ENCODE results near the gene MOK. TPM values are rescaled to one million over a fixed set of nuclear protein-coding genes. Genes with fewer than 3 reads are reported as not detected.

The MOK gene
- total RNA-seq, 2 experiments from 2014 or later = 2.3 to 2.5 TPM

DNA sequence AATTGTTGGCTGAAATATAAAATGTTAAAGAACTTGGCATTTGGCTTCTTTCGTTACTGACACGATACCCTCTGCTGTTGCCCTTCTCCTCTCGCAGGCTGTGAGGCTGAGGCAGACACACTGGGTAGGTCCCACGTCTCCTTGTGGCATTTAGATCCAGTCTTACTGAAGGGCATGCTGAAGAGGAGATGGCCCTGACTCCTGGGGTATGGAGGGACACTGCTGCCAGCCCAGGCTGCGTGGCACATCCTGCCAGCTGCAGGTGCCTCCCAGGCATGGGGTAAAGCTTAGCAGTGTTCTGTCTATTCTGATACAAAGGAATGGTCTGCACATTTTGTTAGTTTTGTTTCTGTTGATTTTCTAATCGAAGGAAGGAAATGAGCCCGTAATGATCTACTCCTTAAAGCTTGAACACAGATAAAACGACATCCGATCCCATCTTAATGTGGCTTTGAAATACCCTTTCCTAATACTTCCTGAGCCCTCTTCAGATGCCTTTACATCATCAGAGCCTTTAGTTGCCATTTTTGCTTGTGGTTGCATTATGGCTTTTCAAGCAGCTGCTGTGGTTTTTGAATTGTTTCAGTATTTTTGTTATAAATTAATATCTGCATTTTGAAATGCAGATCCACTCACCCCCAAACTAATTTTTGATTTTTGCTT lies 104.1 kb downstream of the MOK start:
- peak overlapping the region; percentile 5 for H3K4me3 Mint-ChIP-seq
- TF ChIP-seq, protein P1, sequence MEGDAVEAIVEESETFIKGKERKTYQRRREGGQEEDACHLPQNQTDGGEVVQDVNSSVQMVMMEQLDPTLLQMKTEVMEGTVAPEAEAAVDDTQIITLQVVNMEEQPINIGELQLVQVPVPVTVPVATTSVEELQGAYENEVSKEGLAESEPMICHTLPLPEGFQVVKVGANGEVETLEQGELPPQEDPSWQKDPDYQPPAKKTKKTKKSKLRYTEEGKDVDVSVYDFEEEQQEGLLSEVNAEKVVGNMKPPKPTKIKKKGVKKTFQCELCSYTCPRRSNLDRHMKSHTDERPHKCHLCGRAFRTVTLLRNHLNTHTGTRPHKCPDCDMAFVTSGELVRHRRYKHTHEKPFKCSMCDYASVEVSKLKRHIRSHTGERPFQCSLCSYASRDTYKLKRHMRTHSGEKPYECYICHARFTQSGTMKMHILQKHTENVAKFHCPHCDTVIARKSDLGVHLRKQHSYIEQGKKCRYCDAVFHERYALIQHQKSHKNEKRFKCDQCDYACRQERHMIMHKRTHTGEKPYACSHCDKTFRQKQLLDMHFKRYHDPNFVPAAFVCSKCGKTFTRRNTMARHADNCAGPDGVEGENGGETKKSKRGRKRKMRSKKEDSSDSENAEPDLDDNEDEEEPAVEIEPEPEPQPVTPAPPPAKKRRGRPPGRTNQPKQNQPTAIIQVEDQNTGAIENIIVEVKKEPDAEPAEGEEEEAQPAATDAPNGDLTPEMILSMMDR (IDR thresholded peaks at IDR 0.05) = no peak
- H3K9me3 Mint-ChIP-seq = no peaks in the 10 kb centered on the region
- ChIA-PET CTCF (no interaction called here), POLR2A (no interaction called here)
- H3K36me3 Mint-ChIP-seq (ENCODE audit: low read depth) = peaks cover 86% of the 10 kb centered on the region
- no peak overlapping the region for H3K4me3 ChIP-seq (ENCODE audit: low read length)
- intact Hi-C loops (cut with DNase I, micrococcal nuclease) = no loop called here
- peaks cover 33% of the 10 kb centered on the region for H3K4me1 ChIP-seq (ENCODE audit: insufficient read depth, low read length)
- H3K27me3 ChIP-seq (ENCODE audit: control insufficient read depth in 1 of 2, insufficient read depth in 2 of 2, low read length in 2 of 2) = no peaks in the 10 kb centered on the region
- peaks cover 66% of the 10 kb centered on the region for H3K4me1 Mint-ChIP-seq (ENCODE audit: low read depth)
- H3K27me3 Mint-ChIP-seq = no peaks in the 10 kb centered on the region
- peak in 4 of 14 experiments; percentile 24 to 51 (median 44) for DNase-seq
- H3K9me3 ChIP-seq (ENCODE audit: control insufficient read depth in 1 of 2, insufficient read depth in 1 of 2, low read length in 2 of 2) = no peaks in the 10 kb centered on the region
- peak; percentile 71 for ATAC-seq (ENCODE audit: poor library complexity)
- peak overlapping the region; percentile 69 for H3K27ac Mint-ChIP-seq
- H3K27ac ChIP-seq (ENCODE audit: low read depth in 1 of 2, low read length in 2 of 2) = peak overlapping the region in 1 of 2 donors; percentile 41
- H3K36me3 ChIP-seq (ENCODE audit: insufficient read depth, low read length) = peaks cover 56% of the 10 kb centered on the region

DNA sequence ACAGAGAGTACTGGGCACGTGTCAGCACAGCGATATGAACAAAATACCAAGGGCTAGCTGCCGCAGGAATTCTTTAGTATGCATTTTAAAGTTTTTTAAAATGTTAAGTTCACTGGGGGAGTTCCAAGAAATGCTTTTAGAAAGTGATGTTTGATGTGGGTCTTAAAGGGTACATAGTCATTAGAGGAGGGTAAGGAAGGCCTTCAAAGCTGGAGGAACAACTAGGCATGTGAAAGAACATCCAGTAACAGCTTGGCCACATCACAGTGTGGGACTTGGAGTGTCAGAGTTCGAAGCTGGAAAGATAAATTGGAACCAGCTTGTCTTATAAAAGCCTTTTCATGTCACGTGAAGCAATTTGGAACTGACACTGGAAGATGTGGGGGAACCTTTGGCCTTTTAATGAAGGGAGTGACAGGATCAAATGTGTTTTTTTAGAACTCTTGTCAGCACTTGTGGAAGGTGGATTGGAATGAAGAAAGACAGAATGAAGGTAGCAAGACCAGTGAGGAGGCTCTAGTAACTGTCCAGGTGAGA lies 107.6 kb downstream of the MOK start:
- TF ChIP-seq, protein P1 (IDR thresholded peaks at IDR 0.05) = no peak

DNA sequence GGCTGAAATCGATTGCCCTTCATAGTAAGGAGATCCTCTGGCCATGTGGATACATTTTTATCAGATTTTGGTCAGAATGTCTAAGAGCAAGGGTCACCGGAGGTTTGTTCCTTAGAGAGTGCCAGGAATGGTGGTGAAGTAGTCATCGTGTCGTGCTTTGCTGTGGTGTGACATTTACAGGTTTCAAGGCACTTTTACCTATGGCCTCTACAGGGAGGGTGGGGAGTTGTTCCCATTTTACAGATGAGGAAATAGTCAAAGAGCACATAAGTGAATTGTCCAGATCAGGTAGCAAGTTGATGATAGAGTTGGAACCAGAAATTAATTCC lies 108.1 kb downstream of the MOK start:
- DNase-seq (no peak), ATAC-seq (ENCODE audit: poor library complexity) (no peak)
- H3K27ac Mint-ChIP-seq = peak overlapping the region; percentile 74
- intact Hi-C loops (cut with DNase I, micrococcal nuclease) = no loop called here
- CTCF ChIA-PET = no interaction called here
- H3K4me3 Mint-ChIP-seq = no peak overlapping the region
- peaks cover 75% of the 10 kb centered on the region for H3K36me3 Mint-ChIP-seq (ENCODE audit: low read depth)
- peaks cover 37% of the 10 kb centered on the region for H3K36me3 ChIP-seq (ENCODE audit: insufficient read depth, low read length)
- H3K4me1 ChIP-seq (ENCODE audit: insufficient read depth, low read length) = peaks cover 32% of the 10 kb centered on the region
- no peaks in the 10 kb centered on the region for H3K9me3 Mint-ChIP-seq
- H3K4me1 Mint-ChIP-seq (ENCODE audit: low read depth) = peaks cover 80% of the 10 kb centered on the region
- no peak overlapping the region for H3K4me3 ChIP-seq (ENCODE audit: low read length)
- no peaks in the 10 kb centered on the region for H3K27me3 ChIP-seq (ENCODE audit: control insufficient read depth in 1 of 2, insufficient read depth in 2 of 2, low read length in 2 of 2)
- no peaks in the 10 kb centered on the region for H3K27me3 Mint-ChIP-seq
- H3K27ac ChIP-seq (ENCODE audit: low read depth in 1 of 2, low read length in 2 of 2) = no peak overlapping the region
- POLR2A ChIA-PET = no interaction called here
- no peaks in the 10 kb centered on the region for H3K9me3 ChIP-seq (ENCODE audit: control insufficient read depth in 1 of 2, insufficient read depth in 1 of 2, low read length in 2 of 2)
- TF ChIP-seq, protein P1 (IDR thresholded peaks at IDR 0.05) = no peak

More for the DNA sequence above, 107.6 kb downstream of the MOK start:
- POLR2A ChIA-PET = no interaction called here
- CTCF ChIA-PET = no interaction called here
- Mint-ChIP-seq H3K9me3 (no peaks in the 10 kb centered on the region), H3K27me3 (no peaks in the 10 kb centered on the region), H3K27ac (peak overlapping the region; percentile 74), H3K4me3 (no peak overlapping the region), H3K4me1 (ENCODE audit: low read depth) (peaks cover 83% of the 10 kb centered on the region), H3K36me3 (ENCODE audit: low read depth) (peaks cover 76% of the 10 kb centered on the region)
- intact Hi-C loops (cut with DNase I, micrococcal nuclease) = no loop called here
- Histone ChIP-seq H3K27me3 (ENCODE audit: control insufficient read depth in 1 of 2, insufficient read depth in 2 of 2, low read length in 2 of 2) (no peaks in the 10 kb centered on the region), H3K9me3 (ENCODE audit: control insufficient read depth in 1 of 2, insufficient read depth in 1 of 2, low read length in 2 of 2) (no peaks in the 10 kb centered on the region), H3K4me3 (ENCODE audit: low read length) (no peak overlapping the region), H3K36me3 (ENCODE audit: insufficient read depth, low read length) (peaks cover 37% of the 10 kb centered on the region), H3K27ac (ENCODE audit: low read depth in 1 of 2, low read length in 2 of 2) (no peak overlapping the region), H3K4me1 (ENCODE audit: insufficient read depth, low read length) (peaks cover 33% of the 10 kb centered on the region)
- ATAC-seq (ENCODE audit: poor library complexity) = no peak
- DNase-seq = no peak
